ENCODE measurements around the gene INSYN1.

Gene INSYN1

GRCh38 chr15:73715417-73715816 is 37.7 kb downstream of the INSYN1 start:
- FAIRE-seq, result no peak
- no peak for DNase-seq (ENCODE audit: insufficient read length, low spot score)
- no peak for TF ChIP-seq CTCF (IDR thresholded peaks at IDR 0.05; ENCODE audit: insufficient read depth, missing control alignments)

GRCh38 chr15:73714695-73715301 is 38.4 kb downstream of the INSYN1 start:
- no peak for TF ChIP-seq CTCF (IDR thresholded peaks at IDR 0.05; ENCODE audit: insufficient read depth, missing control alignments)
- FAIRE-seq (no peak), DNase-seq (ENCODE audit: insufficient read length, low spot score) (no peak)

GRCh38 chr15:73712107-73712506 is 41.0 kb downstream of the INSYN1 start:
- no peak for DNase-seq (ENCODE audit: insufficient read length, low spot score)
- FAIRE-seq, result no peak
- TF ChIP-seq CTCF (IDR thresholded peaks at IDR 0.05; ENCODE audit: insufficient read depth, missing control alignments), result peak; percentile 4

- FAIRE-seq, result no peak
- TF ChIP-seq CTCF (IDR thresholded peaks at IDR 0.05; ENCODE audit: insufficient read depth, missing control alignments), result no peak
- no peak for DNase-seq (ENCODE audit: insufficient read length, low spot score)
Measured at GRCh38 chr15:73711526-73711925, 41.6 kb downstream of the INSYN1 start.

- FAIRE-seq (no peak), DNase-seq (ENCODE audit: insufficient read length, low spot score) (no peak)
- TF ChIP-seq CTCF (IDR thresholded peaks at IDR 0.05; ENCODE audit: insufficient read depth, missing control alignments), result no peak
Measured at GRCh38 chr15:73710321-73710720, 42.8 kb downstream of the INSYN1 start.

- DNase-seq (ENCODE audit: insufficient read length, low spot score) (no peak), FAIRE-seq (no peak)
- no peak for TF ChIP-seq CTCF (IDR thresholded peaks at IDR 0.05; ENCODE audit: insufficient read depth, missing control alignments)
Measured at GRCh38 chr15:73709686-73710085, 43.5 kb downstream of the INSYN1 start.

GRCh38 chr15:73709241-73709640 is 43.9 kb downstream of the INSYN1 start:
- no peak for TF ChIP-seq CTCF (IDR thresholded peaks at IDR 0.05; ENCODE audit: insufficient read depth, missing control alignments)
- FAIRE-seq, result no peak
- no peak for DNase-seq (ENCODE audit: insufficient read length, low spot score)
